Activated CD4-positive, alpha-beta T cell treated with anti-CD3 and anti-CD28 coated beads for 48 hours (primary cell): ENCODE measurements around the gene RPLP1.

Source experiments
- DNase-seq: peaks from one replicate; pipeline ENCODE4 v3.0.0-alpha.2; 2020

Gene RPLP1

DNA sequence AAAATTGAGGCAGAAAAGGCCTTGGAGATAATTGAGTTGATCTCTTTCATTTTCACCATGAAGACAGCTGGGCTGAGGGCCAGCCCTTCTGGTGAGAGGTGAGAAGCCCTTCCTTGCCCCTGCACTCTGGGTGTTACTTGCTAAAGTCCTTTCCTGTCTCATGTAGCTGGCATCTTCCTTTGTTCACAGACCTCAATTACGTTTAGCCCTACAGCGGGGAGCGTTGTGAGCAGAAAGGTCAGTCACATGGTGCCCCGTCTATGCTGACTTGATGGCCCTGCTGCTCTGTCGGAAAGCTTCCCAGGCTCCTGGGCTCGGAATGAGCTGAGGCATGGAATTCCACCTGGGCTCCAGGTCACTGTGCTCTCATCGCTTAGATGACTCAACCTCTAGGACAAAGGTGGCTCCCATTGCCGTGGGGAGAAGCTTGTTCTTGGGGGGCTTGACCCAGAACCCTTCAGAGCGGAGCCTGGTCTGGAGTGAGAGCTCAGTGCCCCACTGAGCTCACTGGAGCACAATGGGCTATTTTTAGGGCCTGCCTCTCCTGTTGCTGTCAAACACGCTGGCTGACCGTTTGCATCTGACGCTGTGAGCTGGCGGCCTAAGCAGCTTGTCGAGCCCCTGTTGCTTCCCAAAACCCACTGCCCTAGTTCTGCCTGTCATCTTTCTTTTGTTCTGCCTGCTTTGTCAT is 47.0 kb downstream of the RPLP1 start:
- no peak for DNase-seq

DNA sequence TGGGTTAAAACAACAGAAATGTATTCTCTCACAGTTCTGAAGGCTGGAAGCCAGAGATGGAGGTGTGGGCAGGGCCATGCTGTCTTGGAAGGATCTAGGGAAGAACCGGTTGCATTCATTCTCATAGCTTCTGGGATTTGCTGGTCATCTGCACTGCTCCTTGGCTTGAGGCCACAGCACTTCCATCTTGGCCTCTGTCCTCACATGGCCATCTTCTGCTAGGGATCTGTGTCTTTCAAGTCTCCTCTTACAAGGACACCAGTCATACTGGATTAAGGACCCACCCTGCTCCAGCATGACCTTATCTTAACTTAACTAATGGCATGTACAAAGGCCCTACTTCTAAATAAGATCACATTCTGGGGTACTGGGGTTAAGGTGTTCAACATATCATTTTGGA is 47.7 kb downstream of the RPLP1 start:
- no peak for DNase-seq

DNA sequence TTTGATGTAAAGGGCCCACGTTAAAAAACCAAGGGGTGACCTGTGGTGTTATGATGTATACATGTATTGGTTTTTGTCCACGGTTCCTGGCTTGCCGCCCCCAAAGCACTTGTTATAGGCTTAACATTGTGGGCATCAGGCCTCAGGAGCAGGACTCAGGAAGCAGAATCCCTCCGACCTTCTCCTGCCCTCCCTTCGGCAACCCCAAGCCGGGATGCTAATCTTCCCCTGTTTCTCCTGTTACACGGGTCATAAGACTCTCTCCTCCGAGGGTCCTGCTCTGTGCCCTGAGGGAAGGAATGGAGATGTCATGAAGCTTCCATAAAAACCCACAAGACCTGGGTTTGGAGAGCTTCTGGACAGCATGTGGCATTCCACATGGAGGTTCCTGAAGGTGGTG is 48.8 kb downstream of the RPLP1 start:
- no peak for DNase-seq

DNA sequence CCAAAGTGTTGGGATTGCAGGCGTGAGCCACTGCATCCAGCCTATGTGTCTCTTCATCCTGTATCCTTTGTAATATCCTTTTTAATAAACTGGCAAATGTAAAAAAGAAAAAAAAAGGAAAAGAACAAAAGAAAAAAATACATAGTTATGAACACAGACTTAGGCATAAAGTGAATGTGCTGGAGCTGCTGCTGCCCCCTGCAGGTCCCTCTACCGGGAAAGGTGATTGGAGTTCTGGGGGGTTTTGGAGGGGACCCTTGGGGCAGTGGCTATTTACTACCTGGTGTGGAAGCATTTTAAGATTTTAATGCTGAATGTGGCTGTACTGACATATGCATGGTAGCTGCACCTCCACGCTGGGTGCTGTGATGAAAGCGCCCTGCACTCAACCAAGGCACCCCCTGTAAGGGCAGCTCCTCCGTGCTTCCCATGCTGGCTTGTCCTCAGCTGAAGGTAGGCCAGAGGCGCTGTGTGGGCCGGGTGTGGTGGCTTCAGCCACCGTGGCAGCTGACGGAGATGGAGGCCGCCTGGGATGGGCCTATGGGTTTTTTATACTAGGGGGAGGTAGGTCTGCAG is 49.9 kb downstream of the RPLP1 start:
- DNase-seq: no peak

DNA sequence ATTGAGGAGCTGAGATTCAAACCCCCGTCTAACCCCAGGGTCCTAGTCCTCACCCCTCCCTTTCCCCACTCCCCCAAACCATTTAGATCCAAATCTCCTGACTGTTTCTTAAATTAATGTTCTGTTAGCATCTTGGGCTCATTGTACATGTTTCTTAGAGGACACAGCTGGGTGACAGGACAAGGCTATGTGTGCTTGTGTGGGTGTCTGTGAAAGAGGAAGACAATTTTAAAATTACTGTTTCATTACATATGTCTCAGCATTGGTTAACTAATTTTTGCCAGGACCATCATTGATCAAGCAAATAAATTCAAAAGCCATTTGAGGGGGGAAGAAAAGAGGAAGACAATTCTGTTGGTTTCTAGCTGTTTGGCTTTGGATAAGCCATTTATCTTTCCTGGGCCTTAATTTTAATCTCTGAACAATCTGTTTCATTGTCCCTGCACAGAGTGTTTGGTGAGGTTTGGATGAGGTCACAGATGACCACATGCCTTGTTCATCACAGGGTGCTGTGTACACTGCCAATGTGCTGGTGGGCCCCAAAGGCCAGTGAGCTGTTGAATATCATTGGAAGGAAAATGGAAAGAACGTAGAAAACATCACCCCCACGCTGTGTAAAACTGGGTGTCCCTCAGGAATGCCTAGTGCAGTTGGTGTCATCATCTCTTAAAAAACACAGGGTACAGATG is 51.9 kb downstream of the RPLP1 start:
- no peak for DNase-seq
